Osteoblast (primary cell): ENCODE data around the gene FBXL4. TPM values are rescaled to one million over a fixed set of nuclear protein-coding genes. Genes with fewer than 3 reads are reported as not detected.
A peak's percentile ranks its signal among the peaks of the same experiment; 100 is the strongest.

ENCODE experiments used
- DNase-seq: peaks from one replicate; pipeline ENCODE4 v3.0.0; 2011; ENCODE audit warnings: low spot score, mixed read lengths; ENCODE audit not compliant: insufficient read length; ENCODE audit errors: missing footprints
- H2AFZ ChIP-seq: 2 replicates; pipeline ENCODE4 v1.6.0; 2011; ENCODE audit warnings: mild to moderate bottlenecking, low read length
- H3K27ac ChIP-seq: 2 replicates; pipeline ENCODE4 v1.5.1; 2011; ENCODE audit warnings: mild to moderate bottlenecking, low read depth, low read length, moderate library complexity
- H3K27me3 ChIP-seq: 2 replicates; pipeline ENCODE4 v1.6.0; 2012; ENCODE audit warnings: mild to moderate bottlenecking, control low read depth, inconsistent platforms, low read length, moderate library complexity; ENCODE audit not compliant: insufficient read depth
- H3K36me3 ChIP-seq: 2 replicates; pipeline ENCODE4 v1.5.1; 2011; ENCODE audit warnings: mild to moderate bottlenecking, low read length, control low read depth, moderate library complexity; ENCODE audit not compliant: insufficient read depth
- H3K4me1 ChIP-seq: 2 replicates; pipeline ENCODE4 v1.5.1; 2011; ENCODE audit warnings: mild to moderate bottlenecking, low read length, control low read depth, moderate library complexity; ENCODE audit not compliant: insufficient read depth
- H3K4me2 ChIP-seq: 2 replicates; pipeline ENCODE4 v1.6.0; 2011; ENCODE audit warnings: mild to moderate bottlenecking, low read length; ENCODE audit not compliant: insufficient read depth
- H3K4me3 ChIP-seq: fragments of 200-600 bp; sonication (generic); 3 replicates; pipeline ENCODE4 v1.5.1; 2012; ENCODE audit warnings: mild to moderate bottlenecking, low read length, inconsistent platforms; ENCODE audit not compliant: insufficient read depth
- H3K79me2 ChIP-seq: 2 replicates; pipeline ENCODE4 v1.6.0; 2012; ENCODE audit warnings: mild to moderate bottlenecking, low read length, control low read depth, inconsistent platforms; ENCODE audit not compliant: insufficient read depth
- H3K9me3 ChIP-seq: 2 replicates; pipeline ENCODE4 v1.5.1; 2011; ENCODE audit warnings: low read depth, low read length, control low read depth
- H4K20me1 ChIP-seq: 2 replicates; pipeline ENCODE4 v1.6.0; 2012; ENCODE audit warnings: mild to moderate bottlenecking, low read length, control low read depth; ENCODE audit not compliant: insufficient read depth
- total RNA-seq: library from RNA; depleted of rRNA; stranded (reverse); fragments of >200 nt; gene quantifications from 2 replicates; pipeline ENCODE4 v1.2.3, GENCODE V29; 2012
- TF ChIP-seq, protein P1 (sequence below): IDR thresholded peaks from 2 replicates; pipeline ENCODE4 v1.5.1; 2011; ENCODE audit warnings: mild to moderate bottlenecking, low read depth, low read length, moderate library complexity; ENCODE audit errors: extremely low read depth

FBXL4 gene
- total RNA-seq, 1 donor = 18.8 TPM

DNA sequence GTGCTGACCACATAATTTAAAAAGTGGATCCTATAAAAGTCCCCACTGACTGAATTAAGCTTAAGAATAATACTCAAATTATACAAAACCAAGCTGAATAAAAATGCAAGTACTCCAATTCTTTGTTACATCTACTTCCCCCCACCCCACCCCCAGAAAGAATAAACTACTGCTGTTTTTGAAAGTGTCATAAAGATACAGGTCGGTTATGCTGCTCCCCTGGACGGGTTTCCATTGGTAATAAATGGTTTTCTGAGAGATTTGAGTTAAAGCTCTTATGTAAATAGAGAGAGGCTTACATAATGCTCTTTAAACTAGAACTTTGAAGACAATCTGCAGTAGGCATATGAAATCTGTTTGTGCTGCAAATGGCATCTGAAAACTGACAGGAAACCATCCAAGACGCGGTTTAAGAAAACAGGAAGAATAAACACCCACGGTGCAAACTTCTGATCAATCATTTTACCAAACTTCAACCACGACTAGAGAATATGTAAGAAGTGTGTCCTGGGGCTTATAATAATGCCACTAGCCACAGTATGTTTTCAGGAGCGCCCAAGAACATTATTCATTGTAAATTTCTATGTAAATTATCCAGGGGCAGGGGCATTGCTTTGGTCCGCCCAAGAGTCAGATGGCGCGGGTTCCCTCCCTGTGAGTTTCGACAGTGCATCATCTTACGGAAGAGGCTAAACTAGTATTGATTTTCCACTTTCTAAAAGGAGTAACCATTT, 124.2 kb downstream of the FBXL4 start:
- H3K4me1 ChIP-seq = no peaks in the 10 kb centered on the region
- H3K9me3 ChIP-seq = no peaks in the 10 kb centered on the region
- no peak overlapping the region for H2AFZ ChIP-seq
- no peaks in the 10 kb centered on the region for H3K36me3 ChIP-seq
- no peaks in the 10 kb centered on the region for H3K79me2 ChIP-seq
- H3K4me3 ChIP-seq = peak overlapping the region; percentile 37
- TF ChIP-seq, protein P1, sequence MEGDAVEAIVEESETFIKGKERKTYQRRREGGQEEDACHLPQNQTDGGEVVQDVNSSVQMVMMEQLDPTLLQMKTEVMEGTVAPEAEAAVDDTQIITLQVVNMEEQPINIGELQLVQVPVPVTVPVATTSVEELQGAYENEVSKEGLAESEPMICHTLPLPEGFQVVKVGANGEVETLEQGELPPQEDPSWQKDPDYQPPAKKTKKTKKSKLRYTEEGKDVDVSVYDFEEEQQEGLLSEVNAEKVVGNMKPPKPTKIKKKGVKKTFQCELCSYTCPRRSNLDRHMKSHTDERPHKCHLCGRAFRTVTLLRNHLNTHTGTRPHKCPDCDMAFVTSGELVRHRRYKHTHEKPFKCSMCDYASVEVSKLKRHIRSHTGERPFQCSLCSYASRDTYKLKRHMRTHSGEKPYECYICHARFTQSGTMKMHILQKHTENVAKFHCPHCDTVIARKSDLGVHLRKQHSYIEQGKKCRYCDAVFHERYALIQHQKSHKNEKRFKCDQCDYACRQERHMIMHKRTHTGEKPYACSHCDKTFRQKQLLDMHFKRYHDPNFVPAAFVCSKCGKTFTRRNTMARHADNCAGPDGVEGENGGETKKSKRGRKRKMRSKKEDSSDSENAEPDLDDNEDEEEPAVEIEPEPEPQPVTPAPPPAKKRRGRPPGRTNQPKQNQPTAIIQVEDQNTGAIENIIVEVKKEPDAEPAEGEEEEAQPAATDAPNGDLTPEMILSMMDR = no peak
- no peak overlapping the region for H3K27ac ChIP-seq
- peaks cover 66% of the 10 kb centered on the region for H3K27me3 ChIP-seq
- H3K4me2 ChIP-seq = peak overlapping the region; percentile 29
- peak; percentile 35 for DNase-seq
- no peaks in the 10 kb centered on the region for H4K20me1 ChIP-seq

DNA sequence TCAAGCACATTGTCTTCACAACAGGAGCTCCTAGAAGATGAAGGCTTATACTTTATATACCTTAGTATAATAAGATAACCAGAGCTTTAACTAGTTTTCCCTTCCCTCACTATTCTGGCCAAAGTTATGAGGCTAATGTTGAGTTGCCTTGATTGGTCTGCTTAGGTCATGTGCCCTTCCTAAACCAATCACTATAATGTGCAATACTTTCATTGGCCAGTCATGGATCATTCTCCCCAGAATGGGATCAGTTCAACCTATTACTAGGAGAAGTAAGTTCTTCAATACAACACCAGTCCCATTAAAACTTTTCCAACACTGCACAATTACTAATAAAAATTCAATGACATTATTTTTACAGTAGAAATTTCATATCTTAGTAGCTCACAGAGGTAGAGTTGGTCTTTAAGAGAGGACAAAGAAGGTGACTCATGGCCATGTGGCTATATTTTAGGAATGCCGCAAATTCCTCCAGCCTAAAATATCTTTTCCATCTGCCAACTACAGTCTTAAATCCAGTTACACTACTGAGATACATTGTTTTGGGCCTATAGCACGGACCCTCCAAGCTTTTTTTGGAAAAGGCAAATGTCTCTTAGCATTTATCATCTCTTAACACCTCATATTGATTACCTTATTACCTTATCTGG, 125.9 kb downstream of the FBXL4 start:
- no peak overlapping the region for H2AFZ ChIP-seq
- no peak overlapping the region for H3K4me3 ChIP-seq
- no peaks in the 10 kb centered on the region for H3K4me1 ChIP-seq
- H4K20me1 ChIP-seq = no peaks in the 10 kb centered on the region
- H3K4me2 ChIP-seq = no peak overlapping the region
- H3K79me2 ChIP-seq = no peaks in the 10 kb centered on the region
- no peaks in the 10 kb centered on the region for H3K9me3 ChIP-seq
- peaks cover 48% of the 10 kb centered on the region for H3K27me3 ChIP-seq
- no peak overlapping the region for H3K27ac ChIP-seq
- DNase-seq = peak; percentile 14
- H3K36me3 ChIP-seq = no peaks in the 10 kb centered on the region
- TF ChIP-seq, protein P1 = no peak

Other genes starting within 250 kb of the FBXL4 start
- gene POU3F2, start 113.4 kb downstream of the FBXL4 start, total RNA-seq = under 0.01 TPM in 1 of 2 replicates, not detected in the other